NCI-H1436 (cell line): ENCODE data around the gene TUBA1B.

Experiments
- DNase-seq: peaks from one replicate; lab custom pipeline; 2025; lab: John Stamatoyannopoulos, UW

The TUBA1B gene

DNA sequence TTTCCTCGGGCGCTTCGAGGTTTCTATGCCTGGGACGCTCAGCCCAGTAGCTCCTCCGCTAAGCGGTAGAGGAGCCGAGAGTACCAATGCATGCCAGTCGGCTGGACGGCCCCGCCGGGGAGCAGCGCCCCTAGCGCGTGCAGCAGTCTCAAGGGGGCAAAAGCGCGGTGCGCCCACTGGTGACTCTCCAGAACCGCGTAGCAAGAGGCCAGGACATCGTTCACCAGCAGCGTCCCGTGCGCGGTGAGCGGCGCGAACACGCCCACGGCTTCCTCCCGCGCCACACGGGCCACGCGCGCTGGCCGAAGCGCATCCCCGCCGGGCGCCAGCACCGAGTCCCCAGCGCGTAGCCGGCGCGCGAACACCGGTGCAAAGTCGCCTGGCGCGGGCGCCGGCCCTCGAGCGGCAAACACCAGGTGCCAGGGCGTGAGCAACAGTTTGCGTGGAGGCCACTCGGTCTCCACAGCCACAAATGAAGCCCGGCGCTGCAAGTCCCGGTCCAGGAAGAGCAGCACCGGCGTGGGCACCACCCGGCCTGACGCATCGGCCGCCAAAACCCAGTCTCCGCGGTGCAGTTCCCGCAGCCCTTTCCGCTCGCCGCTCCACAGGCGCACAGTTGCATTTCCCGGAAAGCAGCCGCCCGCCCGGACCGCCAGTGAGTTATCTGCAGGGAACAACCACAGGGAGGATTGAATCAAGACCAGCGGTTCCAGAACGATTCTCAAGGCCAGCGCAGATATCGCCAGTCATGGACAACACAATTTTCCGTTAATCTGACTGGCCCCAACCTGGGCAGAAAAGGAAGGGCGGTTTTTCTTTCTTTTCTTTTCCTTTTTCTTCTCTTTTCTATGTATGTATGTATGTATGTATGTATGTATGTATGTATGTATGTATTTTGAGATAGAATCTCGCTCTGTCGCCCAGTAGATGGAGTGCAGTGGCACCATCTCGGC is 41.1 kb downstream of the TUBA1B start:
- DNase-seq = peak; percentile 24

DNA sequence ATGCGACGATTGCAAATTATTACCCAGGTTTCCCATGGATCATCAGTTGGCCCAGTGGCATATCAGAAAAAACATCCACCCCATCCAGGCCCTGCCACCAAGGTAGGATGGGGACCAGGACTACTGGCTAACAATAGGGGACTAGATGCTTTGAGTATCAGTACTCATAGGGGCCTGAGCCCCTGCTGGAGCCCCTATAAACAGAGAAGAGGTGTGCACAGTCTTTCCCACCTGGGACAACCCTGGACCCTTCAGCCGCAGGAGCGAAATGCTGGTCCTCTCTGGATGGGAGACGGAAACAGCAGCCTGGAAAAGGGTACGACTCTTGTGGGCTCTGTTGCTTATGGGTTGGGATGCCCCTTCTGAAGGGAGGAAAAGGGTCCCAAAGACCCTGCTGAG is 42.3 kb downstream of the TUBA1B start:
- no peak for DNase-seq

DNA sequence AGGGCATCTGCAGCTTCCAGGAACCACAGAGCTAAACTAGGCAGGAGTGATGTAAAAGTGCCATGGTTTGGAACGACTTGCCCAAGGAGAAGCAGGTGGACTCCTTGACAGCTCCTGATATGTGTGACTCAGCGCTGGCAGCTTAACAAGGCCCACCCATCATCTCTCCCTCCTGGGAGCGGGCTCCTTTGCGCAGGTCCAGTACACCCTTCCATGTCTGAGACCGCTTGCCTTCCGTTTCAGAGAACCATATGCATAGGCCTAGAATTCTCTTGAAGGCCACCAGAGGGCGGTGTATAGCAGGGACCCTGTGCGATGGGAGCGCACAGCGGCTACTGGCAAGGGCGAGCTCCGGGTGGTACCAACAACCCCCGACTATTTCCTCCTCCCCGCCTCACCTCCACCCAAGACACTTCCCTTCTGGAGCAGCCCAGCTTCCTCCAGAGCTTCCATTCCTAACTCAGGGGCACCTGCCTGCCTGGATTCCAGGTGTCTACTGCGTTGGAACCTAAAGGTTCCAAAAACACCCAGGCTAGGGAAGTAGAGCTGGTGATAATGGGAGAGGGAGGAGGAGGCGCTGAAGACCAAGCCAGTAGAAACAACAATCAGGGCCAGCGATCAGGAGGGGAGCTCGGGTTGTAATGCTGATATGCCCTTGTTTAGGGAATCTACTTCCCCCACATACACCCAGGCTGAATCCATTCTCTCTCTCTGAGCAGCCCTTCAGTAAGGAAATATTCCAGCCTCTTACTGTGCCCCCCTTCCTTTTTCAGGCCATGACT is 42.9 kb downstream of the TUBA1B start:
- peak; percentile 95 for DNase-seq

DNA sequence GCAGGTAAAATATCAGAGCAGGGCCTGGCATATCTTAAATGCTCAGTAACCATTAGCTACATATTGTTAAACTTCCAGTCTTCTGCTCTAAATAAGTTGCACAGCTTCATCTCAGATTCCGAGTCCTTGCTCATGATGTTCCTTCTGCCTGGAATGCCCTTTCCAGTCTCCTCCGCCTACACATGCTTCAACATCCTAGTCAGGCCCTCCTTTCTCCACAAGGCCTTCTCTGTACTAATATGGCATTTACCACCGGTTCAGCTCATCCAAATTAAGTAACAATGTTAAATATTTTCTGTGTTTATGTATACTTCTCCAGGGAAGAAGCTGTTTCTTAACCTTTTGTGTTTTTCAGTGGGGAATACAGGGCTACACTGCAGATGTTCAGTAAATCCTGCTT is 45.1 kb downstream of the TUBA1B start:
- DNase-seq = no peak

DNA sequence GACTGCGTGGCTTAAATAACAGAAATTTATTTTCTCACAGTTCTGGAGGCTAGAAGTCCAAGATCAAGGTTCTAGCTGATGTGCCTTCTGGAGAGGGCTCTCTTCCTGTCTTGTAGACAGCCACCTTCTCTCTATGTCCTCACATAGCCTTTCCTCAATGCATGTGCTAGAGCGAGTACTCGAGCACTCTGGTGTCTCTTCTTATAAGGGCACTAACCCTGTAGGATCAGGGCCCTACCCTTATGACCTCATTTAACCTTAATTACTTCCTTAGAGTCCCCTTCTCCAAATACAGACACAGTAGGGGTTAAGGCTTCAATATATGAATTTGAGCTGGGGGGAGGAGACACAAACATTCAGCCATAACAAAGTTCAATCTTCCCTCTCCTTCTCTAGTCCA is 46.8 kb downstream of the TUBA1B start:
- no peak for DNase-seq

DNA sequence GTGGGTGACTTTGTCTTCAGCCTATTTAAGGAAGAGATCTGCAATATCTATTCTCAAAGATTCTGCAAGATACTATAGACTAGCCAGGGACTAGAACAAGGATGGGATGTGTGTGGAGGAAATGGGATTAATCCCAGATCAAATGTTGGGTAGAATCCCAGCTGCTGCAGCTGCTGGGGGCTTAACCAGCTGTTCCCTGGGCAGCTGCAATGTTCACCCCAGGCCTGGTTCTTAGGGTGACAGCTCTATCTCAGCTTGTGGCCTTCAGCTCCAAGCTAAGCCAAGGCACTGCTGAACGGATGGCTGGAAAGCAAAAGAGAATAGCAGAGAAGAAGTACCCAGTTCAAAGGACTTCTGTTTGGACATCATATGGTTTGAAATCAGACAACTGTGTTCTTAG is 51.4 kb downstream of the TUBA1B start:
- no peak for DNase-seq
